ENCODE data around the gene GPR82. TPM values are rescaled to one million over a fixed set of nuclear protein-coding genes. Genes with fewer than 3 reads are reported as not detected.
A peak's percentile ranks its signal among the peaks of the same experiment; 100 is the strongest.

GPR82 gene
- total and polyA plus RNA-seq, 2 donors (not counting 1 experiment from before 2014, with no cell fraction given) = not detected

DNA sequence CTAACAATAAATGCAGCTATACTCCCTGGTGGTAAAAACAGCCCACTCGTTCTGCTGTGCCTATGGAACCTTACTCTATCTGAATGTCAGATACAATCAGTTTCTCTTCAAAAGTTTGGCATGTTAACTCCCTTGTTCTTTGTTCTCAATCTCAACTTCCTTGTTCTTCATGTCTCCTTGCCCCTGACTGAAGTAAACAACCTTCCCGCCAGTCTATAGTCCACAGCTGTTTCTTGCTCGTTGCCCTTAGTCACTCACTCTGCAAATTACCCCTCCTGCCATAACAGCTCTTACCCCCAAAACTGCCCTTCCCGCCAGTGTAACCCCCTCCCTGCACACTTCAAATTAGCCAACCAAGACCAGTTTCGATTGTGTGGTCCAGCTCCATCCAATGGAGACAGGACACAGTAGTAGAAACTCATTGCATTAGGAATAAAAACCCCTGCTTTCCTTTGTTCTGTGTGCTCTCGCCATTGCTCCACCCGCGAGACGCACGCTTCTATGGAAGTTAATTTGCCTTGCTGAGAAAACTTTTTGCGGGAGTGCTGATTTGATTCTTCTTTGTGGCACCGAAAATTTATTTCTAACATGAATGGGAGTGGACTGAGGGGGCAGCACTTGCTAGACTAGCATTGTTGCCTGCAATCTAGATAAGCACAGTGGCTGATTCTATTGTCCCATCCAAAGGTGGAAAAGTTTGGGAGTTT is 7.1 kb upstream of the GPR82 start:
- no peak overlapping the region for H2AFZ ChIP-seq (ENCODE audit: insufficient read depth, low read depth, low read length, poor library complexity, severe bottlenecking)
- peak; percentile 55 for ATAC-seq (ENCODE audit: low read depth)
- H3K4me1 ChIP-seq (ENCODE audit: control insufficient read depth in 2 of 2, insufficient read depth in 2 of 2, low read length in 2 of 2) = peaks cover 33 to 57% of the 10 kb centered on the region in 2 donors
- no peaks in the 10 kb centered on the region for H3K9me3 Mint-ChIP-seq (ENCODE audit: insufficient read depth)
- intact Hi-C loops (cut with micrococcal nuclease) = no loop called here
- H3K4me3 Mint-ChIP-seq = peak overlapping the region; percentile 24
- POLR2A ChIA-PET = interaction anchor here (1.0 kb wide), 1 partner anchor 11 kb away, joined by 3 read pairs; no protein-coding TSS in a partner anchor
- H3K27ac ChIP-seq (ENCODE audit: low read length in 2 of 2) = no peak overlapping the region
- peak overlapping the region; percentile 36 for H3K4me2 ChIP-seq (replicated peaks; ENCODE audit: low read depth, low read length, poor library complexity, severe bottlenecking)
- H3K4me3 ChIP-seq (ENCODE audit: control extremely low read depth in 1 of 5, extremely low read depth in 1 of 5, insufficient read depth in 1 of 5, low read depth in 2 of 5, low read length in 4 of 5) = no peak overlapping the region
- no peaks in the 10 kb centered on the region for H3K27me3 Mint-ChIP-seq
- no peaks in the 10 kb centered on the region for H4K20me1 ChIP-seq (ENCODE audit: control insufficient read depth, insufficient read depth, low read length, poor library complexity, severe bottlenecking)
- no peaks in the 10 kb centered on the region for H3K79me2 ChIP-seq (ENCODE audit: control insufficient read depth, insufficient read depth, low read length)
- peak overlapping the region; percentile 72 for H3K27ac Mint-ChIP-seq
- H3K9ac ChIP-seq (ENCODE audit: low read length) = no peak overlapping the region
- H3K4me1 Mint-ChIP-seq = peaks cover 51% of the 10 kb centered on the region
- TF ChIP-seq, protein P1, sequence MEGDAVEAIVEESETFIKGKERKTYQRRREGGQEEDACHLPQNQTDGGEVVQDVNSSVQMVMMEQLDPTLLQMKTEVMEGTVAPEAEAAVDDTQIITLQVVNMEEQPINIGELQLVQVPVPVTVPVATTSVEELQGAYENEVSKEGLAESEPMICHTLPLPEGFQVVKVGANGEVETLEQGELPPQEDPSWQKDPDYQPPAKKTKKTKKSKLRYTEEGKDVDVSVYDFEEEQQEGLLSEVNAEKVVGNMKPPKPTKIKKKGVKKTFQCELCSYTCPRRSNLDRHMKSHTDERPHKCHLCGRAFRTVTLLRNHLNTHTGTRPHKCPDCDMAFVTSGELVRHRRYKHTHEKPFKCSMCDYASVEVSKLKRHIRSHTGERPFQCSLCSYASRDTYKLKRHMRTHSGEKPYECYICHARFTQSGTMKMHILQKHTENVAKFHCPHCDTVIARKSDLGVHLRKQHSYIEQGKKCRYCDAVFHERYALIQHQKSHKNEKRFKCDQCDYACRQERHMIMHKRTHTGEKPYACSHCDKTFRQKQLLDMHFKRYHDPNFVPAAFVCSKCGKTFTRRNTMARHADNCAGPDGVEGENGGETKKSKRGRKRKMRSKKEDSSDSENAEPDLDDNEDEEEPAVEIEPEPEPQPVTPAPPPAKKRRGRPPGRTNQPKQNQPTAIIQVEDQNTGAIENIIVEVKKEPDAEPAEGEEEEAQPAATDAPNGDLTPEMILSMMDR (IDR thresholded peaks at IDR 0.05) = no peak
- no peak for TF ChIP-seq EZH2 (IDR thresholded peaks at IDR 0.05; ENCODE audit: borderline replicate concordance, insufficient read depth, low read depth, low read length, poor library complexity, severe bottlenecking)
- CTCF ChIA-PET = interaction anchor here (3.8 kb wide), 1 partner anchor 10 kb away, joined by 20 read pairs; no protein-coding TSS in a partner anchor
- H3K27me3 ChIP-seq (replicated peaks in 1 of 4; ENCODE audit: control extremely low read depth in 1 of 4, control insufficient read depth in 3 of 4, insufficient read depth in 4 of 4, low read length in 3 of 4) = no peaks in the 10 kb centered on the region
- no peak for DNase-seq
- 47% methylated on average over 5 of the region's 12 CpGs for WGBS (ENCODE audit: insufficient coverage)
- H3K36me3 ChIP-seq (replicated peaks in 1 of 2; ENCODE audit: control extremely low read depth in 1 of 2, control insufficient read depth in 1 of 2, extremely low read depth in 1 of 2, insufficient read depth in 2 of 2, low read length in 1 of 2) = peaks cover 0 to 3% of the 10 kb centered on the region in 2 experiments
- H3K9me3 ChIP-seq (ENCODE audit: control extremely low read depth in 1 of 3, control insufficient read depth in 2 of 3, insufficient read depth in 1 of 3, low read length in 2 of 3) = peaks cover 0 to 22% (median 17%) of the 10 kb centered on the region in 3 donors

Data from B cell (primary cell).